ENCODE data around the gene ARAP1. TPM values are rescaled to one million over a fixed set of nuclear protein-coding genes. Genes with fewer than 3 reads are reported as not detected.

ARAP1 gene
- total RNA-seq, 1 donor from 2014 or later, result 55.1 TPM

DNA sequence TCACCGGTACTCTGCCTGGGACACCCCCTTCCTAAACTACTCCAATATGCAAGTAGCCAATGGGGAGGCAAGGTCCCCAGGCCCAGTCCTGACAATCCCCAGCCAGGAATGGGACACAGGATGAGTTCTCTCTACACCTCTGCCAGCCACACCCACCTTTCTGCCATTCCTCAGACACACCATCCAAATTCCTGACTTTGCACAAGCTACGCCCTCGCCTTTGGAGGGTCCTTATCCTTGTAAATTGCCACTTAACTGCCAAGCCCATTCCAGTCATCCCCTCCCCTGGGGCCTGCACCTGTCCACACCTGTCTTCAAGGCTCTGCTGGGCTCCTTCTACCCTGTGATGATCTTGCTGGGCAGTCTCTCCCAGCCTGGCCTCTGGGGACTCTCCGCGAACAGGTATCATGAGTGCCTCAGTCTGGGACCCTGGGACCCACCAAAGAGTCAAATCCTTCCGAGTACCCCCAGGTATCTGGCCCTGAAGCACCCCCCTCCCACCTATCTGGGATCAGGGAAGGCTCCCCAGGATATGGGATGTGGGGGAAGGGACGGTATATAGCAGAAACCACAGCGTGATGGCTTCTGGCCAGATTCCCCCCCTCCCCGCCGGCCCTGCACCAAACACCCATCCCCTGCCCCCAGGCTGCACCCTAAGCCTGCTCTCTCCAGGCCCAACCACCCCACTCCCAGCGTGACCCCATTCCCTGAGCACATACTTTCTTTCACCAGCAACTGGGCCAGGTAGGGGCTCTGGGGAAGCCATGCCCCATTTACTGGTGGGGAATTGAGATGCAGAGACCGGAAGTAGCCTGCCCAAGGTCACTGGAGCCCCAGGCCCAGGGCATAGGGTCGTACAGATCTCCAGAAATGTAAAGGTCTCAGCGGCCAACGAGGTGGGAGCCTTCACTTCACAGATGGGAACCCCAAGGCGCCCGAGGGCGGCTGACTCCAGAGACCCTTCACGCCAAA is 806 bp downstream of the ARAP1 start:
- no peak for DNase-seq (ENCODE audit: low spot score)
- Mint-ChIP-seq H3K9me3 (ENCODE audit: unreplicated experiment) (no peaks in the 10 kb centered on the region), H3K36me3 (ENCODE audit: low read depth, unreplicated experiment) (peaks cover 4% of the 10 kb centered on the region), H3K4me3 (ENCODE audit: unreplicated experiment) (peak overlapping the region; percentile 83), H3K27ac (ENCODE audit: unreplicated experiment) (no peak overlapping the region), H3K27me3 (ENCODE audit: unreplicated experiment) (peaks cover 10% of the 10 kb centered on the region), H3K4me1 (ENCODE audit: unreplicated experiment) (peaks cover 6% of the 10 kb centered on the region)
- no peak for TF ChIP-seq CTCF (IDR thresholded peaks at IDR 0.05; ENCODE audit: unreplicated experiment)

DNA sequence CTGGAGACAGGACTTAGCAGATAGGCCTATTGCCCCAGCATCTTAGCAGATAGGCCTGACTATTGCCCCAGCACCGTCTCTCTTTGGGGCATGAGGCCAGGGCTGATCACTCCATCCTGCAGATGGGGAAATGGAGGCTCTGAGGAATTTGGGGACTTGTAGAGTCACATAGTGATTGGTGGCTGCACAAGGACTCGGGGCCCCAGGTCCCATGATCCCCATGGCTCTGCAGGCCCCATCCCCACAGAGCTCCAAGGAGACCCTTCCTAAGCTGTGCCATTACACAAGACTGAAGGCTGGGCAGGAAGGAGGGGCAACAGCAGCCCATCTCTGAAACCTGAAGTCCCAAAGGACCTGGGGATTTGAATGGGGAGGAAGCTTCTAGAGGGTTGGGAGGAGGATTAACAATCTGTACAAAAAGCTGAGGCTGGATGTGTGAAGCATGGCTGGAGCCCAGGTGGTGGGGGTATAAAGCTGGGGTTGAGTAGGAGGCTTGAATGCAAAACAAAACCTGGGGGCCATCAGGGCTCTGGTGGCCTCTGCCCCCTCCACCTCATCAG is 1.6 kb downstream of the ARAP1 start:
- TF ChIP-seq CTCF (IDR thresholded peaks at IDR 0.05; ENCODE audit: unreplicated experiment), result no peak
- H3K36me3 Mint-ChIP-seq (ENCODE audit: low read depth, unreplicated experiment), result peaks cover 3% of the 10 kb centered on the region
- no peaks in the 10 kb centered on the region for H3K9me3 Mint-ChIP-seq (ENCODE audit: unreplicated experiment)
- H3K27me3 Mint-ChIP-seq (ENCODE audit: unreplicated experiment), result peaks cover 10% of the 10 kb centered on the region
- no peak overlapping the region for H3K4me3 Mint-ChIP-seq (ENCODE audit: unreplicated experiment)
- no peak overlapping the region for H3K27ac Mint-ChIP-seq (ENCODE audit: unreplicated experiment)
- no peak for DNase-seq (ENCODE audit: low spot score)
- H3K4me1 Mint-ChIP-seq (ENCODE audit: unreplicated experiment), result peaks cover 6% of the 10 kb centered on the region

GRCh38 chr11:72750086-72750485 is 2.1 kb downstream of the ARAP1 start:
- DNase-seq (ENCODE audit: low spot score), result no peak
- Mint-ChIP-seq H3K9me3 (ENCODE audit: unreplicated experiment) (no peaks in the 10 kb centered on the region), H3K36me3 (ENCODE audit: low read depth, unreplicated experiment) (peaks cover 3% of the 10 kb centered on the region), H3K27me3 (ENCODE audit: unreplicated experiment) (peaks cover 6% of the 10 kb centered on the region), H3K4me1 (ENCODE audit: unreplicated experiment) (peaks cover 6% of the 10 kb centered on the region), H3K27ac (ENCODE audit: unreplicated experiment) (no peak overlapping the region), H3K4me3 (ENCODE audit: unreplicated experiment) (no peak overlapping the region)
- no peak for TF ChIP-seq CTCF (IDR thresholded peaks at IDR 0.05; ENCODE audit: unreplicated experiment)

- H3K4me3 Mint-ChIP-seq (ENCODE audit: unreplicated experiment), result no peak overlapping the region
- H3K9me3 Mint-ChIP-seq (ENCODE audit: unreplicated experiment), result no peaks in the 10 kb centered on the region
- DNase-seq (ENCODE audit: low spot score), result no peak
- H3K27me3 Mint-ChIP-seq (ENCODE audit: unreplicated experiment), result peaks cover 9% of the 10 kb centered on the region
- TF ChIP-seq CTCF (IDR thresholded peaks at IDR 0.05; ENCODE audit: unreplicated experiment), result no peak
- peaks cover under 1% of the 10 kb centered on the region for H3K36me3 Mint-ChIP-seq (ENCODE audit: low read depth, unreplicated experiment)
- H3K4me1 Mint-ChIP-seq (ENCODE audit: unreplicated experiment), result peaks cover 6% of the 10 kb centered on the region
- H3K27ac Mint-ChIP-seq (ENCODE audit: unreplicated experiment), result no peak overlapping the region
These were observed 4.8 kb downstream of the ARAP1 start for GRCh38 chr11:72747289-72747855.
